HepG2 (cell line): ENCODE results near the gene ASH1L. TPM values are rescaled to one million over a fixed set of nuclear protein-coding genes. Genes with fewer than 3 reads are reported as not detected.

Experiments
- AHR ChIP-seq: IDR thresholded peaks from 2 replicates; pipeline ENCODE4 v1.6.1; 2018; ENCODE audit warnings: missing genetic modification reagents, missing compliant biosample characterization
- ATRX ChIP-seq: sonication (generic); formaldehyde crosslinking; IDR thresholded peaks from 2 replicates; pipeline ENCODE4 v1.4.0; 2020; ENCODE audit warnings: missing genetic modification reagents, borderline replicate concordance
- DMTF1 ChIP-seq: sonication (generic); formaldehyde crosslinking; IDR thresholded peaks from 2 replicates; pipeline ENCODE4 v1.4.0; 2020; ENCODE audit warnings: mild to moderate bottlenecking, missing genetic modification reagents
- HDAC1 ChIP-seq: sonication (generic); formaldehyde crosslinking; IDR thresholded peaks from 2 replicates; pipeline ENCODE4 v1.5.1; 2020; ENCODE audit warnings: mild to moderate bottlenecking, missing genetic modification reagents
- KDM2A ChIP-seq: sonication (generic); formaldehyde crosslinking; IDR thresholded peaks from 2 replicates; pipeline ENCODE4 v1.4.0; 2020; ENCODE audit warnings: low read depth, missing genetic modification reagents, borderline replicate concordance
- MBNL3 ChIP-seq: fragments of 250-450 bp; sonication (Bioruptor Pico); conservative IDR thresholded peaks from 2 replicates; pipeline ENCODE4 v1.8.0; 2022; ENCODE audit warnings: mild to moderate bottlenecking, inconsistent platforms
- MXD1 ChIP-seq: sonication (generic); formaldehyde crosslinking; IDR thresholded peaks from 2 replicates; pipeline ENCODE4 v1.4.0; 2020; ENCODE audit warnings: mild to moderate bottlenecking, missing genetic modification reagents
- MYPOP ChIP-seq: sonication (generic); formaldehyde crosslinking; IDR thresholded peaks from 2 replicates; pipeline ENCODE4 v1.8.1; 2023; ENCODE audit warnings: mild to moderate bottlenecking, moderate library complexity, missing genetic modification reagents
- NR0B2 ChIP-seq: sonication (generic); formaldehyde crosslinking; IDR thresholded peaks from 2 replicates; pipeline ENCODE4 v1.4.0; 2020; ENCODE audit warnings: mild to moderate bottlenecking, missing genetic modification reagents
- PHB2 ChIP-seq: fragments of 450-650 bp; IDR thresholded peaks from 2 replicates; pipeline ENCODE4 v1.6.1; 2018; ENCODE audit not compliant: partially characterized antibody
- POLR2AphosphoS2 ChIP-seq: IDR thresholded peaks from 2 replicates; pipeline ENCODE4 v1.6.1; 2011; ENCODE audit warnings: low read depth, low read length, improper control_type of control experiment
- SAFB2 ChIP-seq: sonication (generic); formaldehyde crosslinking; IDR thresholded peaks from 2 replicates; pipeline ENCODE4 v1.5.1; 2020; ENCODE audit warnings: missing genetic modification reagents, low read depth, mild to moderate bottlenecking, borderline replicate concordance
- SETDB1 ChIP-seq: sonication (generic); formaldehyde crosslinking; IDR thresholded peaks from 2 replicates; pipeline ENCODE4 v1.5.1; 2020; ENCODE audit warnings: missing genetic modification reagents, mild to moderate bottlenecking, borderline replicate concordance
- SP2 ChIP-seq: sonication (generic); formaldehyde crosslinking; IDR thresholded peaks from 2 replicates; pipeline ENCODE4 v1.5.1; 2020; ENCODE audit warnings: mild to moderate bottlenecking, missing genetic modification reagents
- SP5 ChIP-seq: IDR thresholded peaks from 2 replicates; pipeline ENCODE4 v1.6.1; 2016; ENCODE audit warnings: low read depth, borderline replicate concordance
- TCF7 ChIP-seq: sonication (generic); IDR thresholded peaks from 2 replicates; pipeline ENCODE4 v1.6.1; 2016; ENCODE audit warnings: antibody characterized with exemption, low read depth
- U2AF2 ChIP-seq: fragments of 200-400 bp; formaldehyde crosslinking; IDR thresholded peaks from 2 replicates; pipeline ENCODE4 v1.6.1; 2017; ENCODE audit warnings: low read depth, mild to moderate bottlenecking, low read length
- YY1 ChIP-seq: IDR thresholded peaks from 2 replicates; pipeline ENCODE4 v1.6.1; 2011; ENCODE audit warnings: low read length, low read depth, moderate library complexity, mild to moderate bottlenecking; ENCODE audit not compliant: insufficient read depth, insufficient replicate concordance
- ZKSCAN8 ChIP-seq: IDR thresholded peaks from 2 replicates; pipeline ENCODE4 v1.6.1; 2016; ENCODE audit warnings: borderline replicate concordance, missing genetic modification reagents, missing compliant biosample characterization
- ZNF138 ChIP-seq: sonication (generic); formaldehyde crosslinking; IDR thresholded peaks from 2 replicates; pipeline ENCODE4 v1.5.0; 2020; ENCODE audit warnings: mild to moderate bottlenecking, low read depth, missing genetic modification reagents
- ZNF235 ChIP-seq: sonication (generic); formaldehyde crosslinking; IDR thresholded peaks from 2 replicates; pipeline ENCODE4 v1.8.1; 2023; ENCODE audit warnings: mild to moderate bottlenecking, missing genetic modification reagents, borderline replicate concordance
- ZNF253 ChIP-seq: sonication (generic); formaldehyde crosslinking; IDR thresholded peaks from 2 replicates; pipeline ENCODE4 v1.8.0; 2022; ENCODE audit warnings: mild to moderate bottlenecking, missing genetic modification reagents, borderline replicate concordance
- ZNF383 ChIP-seq: sonication (generic); formaldehyde crosslinking; IDR thresholded peaks from 2 replicates; pipeline ENCODE4 v1.4.0; 2020; ENCODE audit warnings: missing genetic modification reagents, mild to moderate bottlenecking, borderline replicate concordance
- ZNF512 ChIP-seq: sonication (generic); formaldehyde crosslinking; IDR thresholded peaks from 2 replicates; pipeline ENCODE4 v1.4.0; 2020; ENCODE audit warnings: mild to moderate bottlenecking, missing genetic modification reagents
- ZNF562 ChIP-seq: sonication (generic); formaldehyde crosslinking; IDR thresholded peaks from 2 replicates; pipeline ENCODE4 v1.8.0; 2022; ENCODE audit warnings: missing genetic modification reagents, borderline replicate concordance
- ZNF7 ChIP-seq: IDR thresholded peaks from 2 replicates; pipeline ENCODE4 v1.6.1; 2016; ENCODE audit warnings: missing biosample characterization, missing genetic modification reagents
- ZNF724P ChIP-seq: sonication (generic); formaldehyde crosslinking; IDR thresholded peaks from 2 replicates; pipeline ENCODE4 v1.8.0; 2022; ENCODE audit warnings: missing genetic modification reagents, borderline replicate concordance
- polyA plus RNA-seq, 8 experiments: library from polyadenylated mRNA; depleted of rRNA in 3 of 8; stranded (reverse) in 7 of 8; unstranded in 1 of 8; fragments of >200 nt; fragmentation: Illumina TruSeq in 4 of 8; extraction: Trizol in 4 of 8; gene quantifications; 2 replicates each; pipeline versions ENCODE4 v1.2.1 to v1.2.3, GENCODE V29; 2011 to 2016; ENCODE audit warnings: low read depth in 4 of 8, missing spikeins in 1 of 8, mixed read lengths in 1 of 8; ENCODE audit not compliant: insufficient read depth in 1 of 8
- total RNA-seq, 5 experiments: library from RNA; depleted of rRNA; stranded (reverse); fragments of >200 nt; fragmentation: Illumina TruSeq; extraction: Trizol; gene quantifications; 2 replicates each; pipeline ENCODE4 v1.2.3, GENCODE V29; 2016; ENCODE audit warnings: low read depth in 1 of 5

ASH1L gene
- total and polyA plus RNA-seq, 2 of the 13 experiments (the other 11 are each of a cell fraction or from before 2014, with no cell fraction given), result 10.2 to 15.3 TPM

GRCh38 chr1:155286544-155286943 is 276.1 kb downstream of the ASH1L start (continued):
- no peak for TF ChIP-seq MBNL3 (CRISPR knock-in tag)
- TF ChIP-seq SETDB1 (CRISPR knock-in tag), result no peak
- no peak for TF ChIP-seq ATRX
- TF ChIP-seq ZNF383 (CRISPR knock-in tag), result no peak
- no peak for TF ChIP-seq ZKSCAN8
- no peak for TF ChIP-seq U2AF2
- no peak for TF ChIP-seq NR0B2 (CRISPR knock-in tag)
- no peak for TF ChIP-seq PHB2
- TF ChIP-seq DMTF1 (CRISPR knock-in tag), result no peak
- TF ChIP-seq YY1, result no peak
- TF ChIP-seq HDAC1 (CRISPR knock-in tag), result peak; percentile 61; the same call in 1 of the 2 replicates
- no peak for TF ChIP-seq POLR2AphosphoS2
- no peak for TF ChIP-seq SAFB2 (CRISPR knock-in tag)
- no peak for TF ChIP-seq ZNF724P (CRISPR knock-in tag)
- TF ChIP-seq ZNF138, result no peak
- TF ChIP-seq AHR, result no peak
- 0 out of 2 replicates have a peak, but pooled peaks have one; percentile 36 for TF ChIP-seq SP5 (CRISPR knock-in tag)
- TF ChIP-seq ZNF253 (CRISPR knock-in tag), result no peak
- no peak for TF ChIP-seq TCF7
- TF ChIP-seq SP2 (CRISPR knock-in tag), result no peak
- TF ChIP-seq ZNF7, result no peak
- no peak for TF ChIP-seq MXD1 (CRISPR knock-in tag)
- TF ChIP-seq ZNF512 (CRISPR knock-in tag), result no peak
- TF ChIP-seq ZNF562, result no peak
- no peak for TF ChIP-seq ZNF235
- TF ChIP-seq KDM2A, result no peak
- no peak for TF ChIP-seq MYPOP (CRISPR knock-in tag)
